Fibroblast of skin of right quadriceps (primary cell): ENCODE results near the gene ERFE.

Experiments used
- DNase-seq: peaks from one replicate; pipeline ENCODE4 v3.0.0-alpha.2; 2013

Gene ERFE

DNA sequence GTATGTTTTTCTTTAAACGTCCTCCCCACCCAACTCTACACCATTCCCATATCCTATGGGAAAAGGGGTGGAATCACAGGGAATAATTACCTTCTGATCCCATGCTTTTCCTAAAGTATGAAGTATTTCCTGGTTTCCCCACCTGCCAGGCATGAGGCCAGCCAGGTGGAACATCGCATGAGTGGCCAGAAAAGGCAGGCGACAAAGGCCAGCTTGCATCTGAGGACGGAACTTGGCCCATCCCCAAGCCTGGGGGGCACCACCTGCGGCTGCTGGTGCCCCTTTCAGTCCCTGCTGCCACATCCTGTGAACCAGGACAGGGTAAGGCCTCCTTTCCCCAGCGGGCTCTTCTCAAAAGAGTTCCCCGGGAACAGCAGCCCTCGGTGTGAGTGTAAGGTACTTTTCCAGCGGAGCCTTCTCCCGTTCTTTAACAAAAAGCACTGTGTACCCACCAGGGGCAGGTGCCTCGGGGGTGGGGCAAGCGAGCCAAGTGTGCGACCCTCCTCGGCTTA lies 1.2 kb upstream of the ERFE start:
- no peak for DNase-seq

GRCh38 chr2:238158018-238158508 lies 707 bp upstream of the ERFE start:
- no peak for DNase-seq

DNA sequence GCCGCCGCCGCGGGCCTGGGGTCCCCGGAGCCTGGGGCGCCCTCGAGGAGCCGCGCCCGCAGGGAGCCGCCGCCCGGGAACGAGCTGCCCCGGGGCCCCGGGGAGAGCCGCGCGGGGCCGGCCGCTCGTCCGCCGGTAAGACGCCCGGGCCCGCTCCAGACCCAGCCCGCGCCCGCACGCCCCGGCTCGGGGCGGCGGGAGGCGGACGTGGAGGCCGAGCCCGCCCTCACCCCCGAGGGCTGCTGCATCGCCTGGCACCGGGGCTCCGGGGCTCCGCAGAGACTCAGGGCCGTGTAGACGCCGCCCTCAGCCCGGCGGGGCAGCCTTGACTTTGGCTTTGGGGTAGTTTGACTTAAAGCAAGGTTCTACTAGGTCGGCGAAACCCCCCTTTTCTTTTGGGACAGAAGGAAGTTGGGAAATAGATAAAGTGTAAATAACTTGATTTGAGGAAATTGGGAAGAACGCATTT lies 335 bp downstream of the ERFE start:
- no peak for DNase-seq

GRCh38 chr2:238159661-238160205 lies 963 bp downstream of the ERFE start:
- DNase-seq, result no peak

- DNase-seq, result no peak
Observed at GRCh38 chr2:238160206-238161129, 1.7 kb downstream of the ERFE start.

- no peak for DNase-seq
Observed at GRCh38 chr2:238161291-238162051, 2.7 kb downstream of the ERFE start.

- no peak for DNase-seq
Observed at GRCh38 chr2:238162251-238162845, 3.6 kb downstream of the ERFE start.

GRCh38 chr2:238162846-238163441 lies 4.2 kb downstream of the ERFE start:
- no peak for DNase-seq

DNA sequence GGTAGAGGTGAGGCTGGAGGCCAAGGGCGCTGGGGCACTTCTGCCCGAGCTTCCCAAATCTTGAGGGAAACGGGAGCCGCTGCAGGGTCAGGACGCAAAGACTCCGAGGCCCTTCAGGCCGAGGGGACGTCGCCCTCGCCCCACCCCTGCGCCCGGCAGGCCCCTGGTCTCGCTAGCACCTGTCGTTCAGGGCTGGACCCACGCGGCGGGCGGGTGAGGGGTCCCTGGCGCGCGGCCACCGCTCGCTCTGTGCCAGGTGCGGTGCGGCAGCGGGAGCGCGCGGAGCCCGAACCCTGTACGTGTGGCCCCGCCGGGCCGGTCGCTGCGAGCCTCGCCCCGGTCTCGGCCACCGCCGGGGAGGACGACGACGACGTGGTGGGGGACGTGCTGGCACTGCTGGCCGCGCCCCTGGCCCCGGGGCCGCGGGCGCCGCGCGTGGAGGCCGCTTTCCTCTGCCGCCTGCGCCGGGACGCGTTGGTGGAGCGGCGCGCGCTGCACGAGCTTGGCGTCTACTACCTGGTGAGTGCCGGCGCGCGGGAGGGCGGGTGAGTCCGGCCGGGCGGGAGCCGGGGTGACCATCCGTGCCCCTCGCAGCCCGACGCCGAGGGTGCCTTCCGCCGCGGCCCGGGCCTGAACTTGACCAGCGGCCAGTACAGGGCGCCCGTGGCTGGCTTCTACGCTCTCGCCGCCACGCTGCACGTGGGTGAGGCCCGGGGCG lies 4.9 kb downstream of the ERFE start:
- DNase-seq, result no peak

DNA sequence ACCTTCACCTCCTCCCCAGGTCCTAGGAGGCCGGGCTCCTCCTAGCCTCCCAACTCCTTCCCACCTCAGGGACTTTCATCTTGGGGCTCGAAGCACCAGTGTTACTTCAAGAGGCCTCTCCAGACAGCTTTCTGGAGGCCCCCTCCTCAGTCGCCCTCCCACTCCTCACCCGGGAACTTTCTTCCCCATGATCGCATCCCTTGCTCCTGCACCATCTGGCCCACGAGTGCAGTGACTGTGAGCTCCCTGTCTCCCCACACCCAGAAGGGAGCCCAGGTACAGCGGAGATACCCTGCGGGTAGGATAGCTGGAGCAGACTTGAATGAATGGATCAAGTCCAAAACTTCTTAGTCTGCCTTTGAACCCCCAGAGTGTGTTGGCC lies 6.1 kb downstream of the ERFE start:
- no peak for DNase-seq

DNA sequence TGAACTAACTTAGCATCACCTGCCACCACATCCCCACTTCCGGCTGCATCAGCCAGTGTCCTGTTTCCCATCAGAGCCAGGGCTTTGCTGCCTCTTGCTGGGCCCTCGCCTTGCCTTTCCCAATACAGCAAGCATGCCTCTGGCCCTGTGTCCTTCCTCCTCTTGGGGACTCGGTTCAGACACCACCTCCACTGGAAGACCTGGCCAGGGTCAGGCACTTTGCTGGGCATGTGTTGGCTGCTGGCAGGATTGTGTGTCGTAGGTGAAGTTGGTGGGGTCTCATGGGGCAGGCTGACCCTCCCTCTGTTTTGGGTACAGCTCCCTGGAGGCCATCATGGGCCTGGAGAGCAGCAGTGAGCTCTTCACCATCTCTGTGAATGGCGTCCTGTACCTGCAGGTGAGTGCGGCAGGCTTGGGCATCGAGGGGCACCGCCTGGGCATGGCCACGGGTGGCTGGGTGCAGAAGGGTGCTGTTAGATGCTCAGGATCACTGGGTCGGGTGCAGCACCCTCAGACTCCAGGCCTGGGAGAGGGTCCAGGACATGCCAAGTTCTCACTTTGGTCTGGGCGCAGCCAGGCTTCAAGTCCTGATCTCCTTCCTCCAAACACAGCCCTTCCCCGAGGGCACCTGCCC lies 6.6 kb downstream of the ERFE start:
- no peak for DNase-seq

GRCh38 chr2:238166391-238167343 lies 7.9 kb downstream of the ERFE start:
- DNase-seq, result no peak

DNA sequence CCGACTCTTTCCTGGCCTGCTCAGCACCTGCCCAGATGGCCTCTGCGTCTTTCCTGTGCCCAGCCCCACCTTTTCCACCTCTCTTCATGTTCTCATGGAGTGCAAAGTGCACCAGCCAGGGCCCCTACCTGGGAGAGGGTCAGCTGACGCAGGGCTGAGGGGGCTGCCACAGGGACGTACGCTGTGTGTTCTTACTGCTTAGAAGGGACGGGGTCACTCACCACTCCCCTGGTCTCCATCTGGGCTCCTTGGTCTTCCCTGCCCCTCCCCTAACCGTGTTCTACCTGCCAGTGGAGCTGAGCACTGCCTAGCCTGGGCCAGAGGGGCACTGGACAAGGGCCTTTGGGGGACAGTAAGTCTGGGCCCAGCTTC lies 8.6 kb downstream of the ERFE start:
- no peak for DNase-seq

GRCh38 chr2:238167761-238168160 lies 9.0 kb downstream of the ERFE start:
- peak; percentile 21 for DNase-seq

- DNase-seq, result no peak
Observed at GRCh38 chr2:238168196-238169047, 9.7 kb downstream of the ERFE start.

DNA sequence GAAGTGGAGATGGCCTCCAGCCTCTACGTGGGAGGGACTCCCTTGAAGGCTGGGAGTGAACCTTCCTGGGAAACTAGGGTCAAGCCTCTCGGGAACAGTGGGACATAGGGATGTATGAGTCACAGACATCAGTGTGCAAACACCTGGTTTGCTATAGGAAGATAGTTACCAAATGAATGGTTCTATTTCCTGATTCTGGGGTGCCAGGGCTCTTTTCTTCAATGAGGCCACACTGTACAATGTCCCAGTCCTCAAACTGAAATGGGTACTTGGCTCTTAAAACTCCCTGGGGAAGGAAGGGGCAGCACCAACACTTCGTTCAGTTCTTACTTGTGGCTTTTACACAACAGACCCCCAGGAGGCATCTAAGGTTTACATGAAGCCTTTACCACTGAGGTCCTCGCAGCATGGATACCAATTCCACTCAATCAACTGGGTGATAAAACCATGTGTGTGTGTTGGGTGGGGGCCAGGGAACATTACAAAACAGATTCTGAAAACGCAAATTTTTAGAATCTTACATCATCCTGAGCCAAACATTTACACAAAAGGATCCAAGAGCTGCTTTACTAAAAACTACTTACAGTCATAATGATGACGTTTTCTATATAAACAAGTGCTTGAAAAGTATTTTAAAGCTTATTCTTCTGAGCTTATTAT lies 10.4 kb downstream of the ERFE start:
- DNase-seq, result peak; percentile 96

DNA sequence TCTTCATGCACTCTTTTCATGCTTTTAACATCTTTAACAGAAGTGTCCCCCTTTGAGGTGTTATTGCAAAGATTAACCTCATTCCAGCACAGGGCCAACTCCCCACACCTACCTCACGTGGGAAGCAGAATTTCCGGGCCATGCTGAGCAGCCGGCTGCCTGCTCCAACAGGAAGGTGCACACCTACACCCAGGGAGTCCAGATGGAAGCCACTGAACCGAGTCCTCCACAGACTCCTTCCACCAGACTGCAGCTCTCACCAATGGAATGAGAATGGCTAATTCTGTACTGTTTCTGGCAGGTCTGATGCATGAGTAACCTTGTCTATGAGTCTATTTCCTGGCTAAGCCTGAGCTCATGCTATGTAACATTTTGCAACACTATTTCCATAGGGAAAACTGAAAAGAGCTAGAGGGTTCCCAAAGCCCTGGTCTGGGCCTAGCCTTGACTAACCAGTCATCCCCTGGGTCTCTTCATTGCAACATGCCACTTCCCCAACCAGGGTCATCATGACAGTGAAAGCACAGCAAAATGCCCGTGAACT lies 11.0 kb downstream of the ERFE start:
- peak; percentile 98 for DNase-seq

GRCh38 chr2:238170386-238171071 lies 11.8 kb downstream of the ERFE start:
- no peak for DNase-seq
